Activated CD4-positive, alpha-beta memory T cell treated with anti-CD3 and anti-CD28 coated beads for 36 hours (primary cell): ENCODE measurements around the gene SFXN1. TPM values are rescaled to one million over a fixed set of nuclear protein-coding genes. Genes with fewer than 3 reads are reported as not detected.
"Not testable (repeated sequence)": the region's sequence is repeated elsewhere in the genome, so short reads cannot be mapped to it uniquely, and the experiment has no call there.

ENCODE experiments used
- CTCF ChIA-PET: fragments of 350-600 bp; sonication (Branson Sonifier 250); formaldehyde crosslinking; loops from one replicate; lab custom pipeline; 2021; ENCODE audit warnings: antibody characterized with exemption, inconsistent platforms; lab: Charles Lee
- POLR2A ChIA-PET: fragments of 350-600 bp; sonication (Branson Sonifier 250); formaldehyde crosslinking; loops from one replicate; lab custom pipeline; 2021; ENCODE audit warnings: antibody characterized with exemption; lab: Charles Lee
- DNase-seq: peaks from one replicate; pipeline ENCODE4 v3.0.0-alpha.2; 2020
- H3K27ac Mint-ChIP-seq: one replicate; pipeline ENCODE4 v1.8.0; 2021; ENCODE audit warnings: mixed read lengths
- H3K27me3 Mint-ChIP-seq: one replicate; pipeline ENCODE4 v1.8.0; 2021; ENCODE audit warnings: mixed read lengths
- H3K36me3 Mint-ChIP-seq: one replicate; pipeline ENCODE4 v1.8.0; 2021; ENCODE audit warnings: mixed read lengths
- H3K4me1 Mint-ChIP-seq: one replicate; pipeline ENCODE4 v1.8.0; 2021; ENCODE audit warnings: low read depth, mixed read lengths
- H3K4me3 Mint-ChIP-seq: one replicate; pipeline ENCODE4 v1.8.0; 2021; ENCODE audit warnings: mild to moderate bottlenecking, mixed read lengths
- H3K9me3 Mint-ChIP-seq: one replicate; pipeline ENCODE4 v1.8.0; 2021; ENCODE audit warnings: mixed read lengths
- intact Hi-C: fragments of 100-400 bp; cut with micrococcal nuclease; formaldehyde crosslinking; loops from one replicate; pipeline ENCODE4 v1.15.1; 2023
- total RNA-seq, 2 experiments: library from RNA; stranded (reverse); gene quantifications; one replicate each; pipeline ENCODE4 v1.2.3, GENCODE V29; 2021

The SFXN1 gene
- 100 to 1,000 TPM; 298 to 300 TPM for total RNA-seq

- Mint-ChIP-seq H3K4me3 (peak within 1 kb of the TSS; percentile 96), H3K27ac (peak within 1 kb of the TSS; percentile 96), H3K9me3 (no peaks in the 10 kb centered on the region), H3K4me1 (peaks cover 46% of the 10 kb centered on the region), H3K36me3 (peaks cover 43% of the 10 kb centered on the region), H3K27me3 (no peaks in the 10 kb centered on the region)
- DNase-seq: peak; percentile 90
- intact Hi-C loops: no loop called here
- ChIA-PET CTCF (interaction anchor here (1.0 to 6.5 kb wide), 2 partner anchors 13 to 55 kb away, joined by 7 to 66 read pairs; no protein-coding TSS in a partner anchor), POLR2A (interaction anchor here (0.6 to 0.7 kb wide), 3 partner anchors 14 to 43 kb away, joined by 4 to 11 read pairs (median 5); no protein-coding TSS in a partner anchor)
These were observed at the start of gene SFXN1 for GRCh38 chr5:175478384-175479124. TSS of gene SFXN1 (plus strand) at chr5:175478560. CDS start at chr5:175492104, 13,544 bp downstream.

- no peak for DNase-seq
- Mint-ChIP-seq H3K27ac (no peak overlapping the region), H3K9me3 (no peaks in the 10 kb centered on the region), H3K4me1 (no peaks in the 10 kb centered on the region), H3K36me3 (no peaks in the 10 kb centered on the region), H3K27me3 (peaks cover 18% of the 10 kb centered on the region), H3K4me3 (no peak overlapping the region)
- ChIA-PET CTCF (no interaction called here), POLR2A (no interaction called here)
- intact Hi-C loops: no loop called here
These were observed 43.6 kb upstream of the SFXN1 start for GRCh38 chr5:175434800-175435199.

- H3K27ac Mint-ChIP-seq: no peak overlapping the region
- H3K9me3 Mint-ChIP-seq: no peaks in the 10 kb centered on the region
- H3K36me3 Mint-ChIP-seq: no peaks in the 10 kb centered on the region
- H3K27me3 Mint-ChIP-seq: peaks cover 20% of the 10 kb centered on the region
- POLR2A ChIA-PET: no interaction called here
- H3K4me3 Mint-ChIP-seq: no peak overlapping the region
- DNase-seq: no peak
- intact Hi-C loops: no loop called here
- CTCF ChIA-PET: no interaction called here
- no peaks in the 10 kb centered on the region for H3K4me1 Mint-ChIP-seq
These were observed 42.0 kb upstream of the SFXN1 start for GRCh38 chr5:175436359-175436758.

GRCh38 chr5:175438234-175438857, 40.0 kb upstream of the SFXN1 start:
- H3K27me3 Mint-ChIP-seq: peaks cover 38% of the 10 kb centered on the region
- ChIA-PET CTCF (interaction anchor here (1.9 kb wide), 1 partner anchor 26 kb away, joined by 5 read pairs; no protein-coding TSS in a partner anchor), POLR2A (no interaction called here)
- H3K27ac Mint-ChIP-seq: no peak overlapping the region
- peaks cover under 1% of the 10 kb centered on the region for H3K4me1 Mint-ChIP-seq
- H3K9me3 Mint-ChIP-seq: no peaks in the 10 kb centered on the region
- no peak for DNase-seq
- H3K4me3 Mint-ChIP-seq: no peak overlapping the region
- intact Hi-C loops: no loop called here
- H3K36me3 Mint-ChIP-seq: no peaks in the 10 kb centered on the region

GRCh38 chr5:175443514-175444059, 34.8 kb upstream of the SFXN1 start:
- H3K9me3 Mint-ChIP-seq: no peaks in the 10 kb centered on the region

GRCh38 chr5:175444060-175444904, 34.1 kb upstream of the SFXN1 start, which contains the start of gene DRD1:
TSS of gene DRD1 (minus strand) at chr5:175444182. CDS start at chr5:175443099, 1,083 bp downstream.
- CTCF ChIA-PET: interaction anchor here (0.9 to 2.5 kb wide), 13 partner anchors 12 to 534 kb away, joined by 3 to 26 read pairs (median 5); no protein-coding TSS in a partner anchor
- intact Hi-C loops: loop anchor here (1.0 to 5.0 kb wide), 2 partner anchors 493 to 532 kb away; no protein-coding TSS in a partner anchor
- peak; percentile 59 for DNase-seq
- no peaks in the 10 kb centered on the region for H3K9me3 Mint-ChIP-seq
- H3K36me3 Mint-ChIP-seq: no peaks in the 10 kb centered on the region
- H3K4me3 Mint-ChIP-seq: peak within 1 kb of the TSS; percentile 51
- H3K27ac Mint-ChIP-seq: no peak within 1 kb of the TSS
- peaks cover 58% of the 10 kb centered on the region for H3K27me3 Mint-ChIP-seq
- peaks cover 10% of the 10 kb centered on the region for H3K4me1 Mint-ChIP-seq
- POLR2A ChIA-PET: no interaction called here

More at GRCh38 chr5:175443514-175444059, 34.8 kb upstream of the SFXN1 start:
- Mint-ChIP-seq H3K27me3 (peaks cover 60% of the 10 kb centered on the region), H3K4me3 (no peak overlapping the region), H3K4me1 (peaks cover 10% of the 10 kb centered on the region), H3K27ac (no peak overlapping the region), H3K36me3 (no peaks in the 10 kb centered on the region)
- no peak for DNase-seq
- intact Hi-C loops: loop anchor here (1.0 to 5.0 kb wide), 2 partner anchors 492 to 531 kb away; no protein-coding TSS in a partner anchor
- POLR2A ChIA-PET: no interaction called here
- CTCF ChIA-PET: interaction anchor here (0.9 to 2.5 kb wide), 13 partner anchors 13 to 533 kb away, joined by 3 to 26 read pairs (median 5); no protein-coding TSS in a partner anchor

- no peaks in the 10 kb centered on the region for H3K36me3 Mint-ChIP-seq
- peaks cover 56% of the 10 kb centered on the region for H3K27me3 Mint-ChIP-seq
- ChIA-PET POLR2A (no interaction called here), CTCF (interaction anchor here (0.5 to 2.5 kb wide), 9 partner anchors 13 to 535 kb away, joined by 3 to 26 read pairs (median 5); no protein-coding TSS in a partner anchor)
- intact Hi-C loops: loop anchor here (1.0 to 5.0 kb wide), 2 partner anchors 494 to 533 kb away; no protein-coding TSS in a partner anchor
- peaks cover 10% of the 10 kb centered on the region for H3K4me1 Mint-ChIP-seq
- DNase-seq: no peak
- H3K9me3 Mint-ChIP-seq: no peaks in the 10 kb centered on the region
- no peak overlapping the region for H3K27ac Mint-ChIP-seq
- peak overlapping the region; percentile 51 for H3K4me3 Mint-ChIP-seq
These were observed 33.4 kb upstream of the SFXN1 start for GRCh38 chr5:175444905-175445456.

GRCh38 chr5:175446378-175446777, 32.0 kb upstream of the SFXN1 start:
- CTCF ChIA-PET: interaction anchor here (0.8 to 1.3 kb wide), 2 partner anchors 18 to 495 kb away, joined by 3 to 4 read pairs; no protein-coding TSS in a partner anchor
- H3K4me1 Mint-ChIP-seq, POLR2A ChIA-PET: not testable (repeated sequence)

GRCh38 chr5:175447571-175447970, 30.8 kb upstream of the SFXN1 start:
- no peak overlapping the region for H3K27ac Mint-ChIP-seq
- POLR2A ChIA-PET: no interaction called here
- intact Hi-C loops: no loop called here
- no peak for DNase-seq
- peaks cover 46% of the 10 kb centered on the region for H3K27me3 Mint-ChIP-seq
- peaks cover 10% of the 10 kb centered on the region for H3K4me1 Mint-ChIP-seq
- no peaks in the 10 kb centered on the region for H3K36me3 Mint-ChIP-seq
- H3K9me3 Mint-ChIP-seq: no peaks in the 10 kb centered on the region
- CTCF ChIA-PET: interaction anchor here (1.7 to 1.9 kb wide), 2 partner anchors 17 to 496 kb away, joined by 6 to 8 read pairs; no protein-coding TSS in a partner anchor
- no peak overlapping the region for H3K4me3 Mint-ChIP-seq

More at GRCh38 chr5:175446378-175446777, 32.0 kb upstream of the SFXN1 start:
- DNase-seq, H3K4me3 Mint-ChIP-seq, H3K36me3 Mint-ChIP-seq, H3K9me3 Mint-ChIP-seq, H3K27ac Mint-ChIP-seq, intact Hi-C loops: not testable (repeated sequence)
- H3K27me3 Mint-ChIP-seq: peaks cover 52% of the 10 kb centered on the region

GRCh38 chr5:175448276-175448675, 30.1 kb upstream of the SFXN1 start:
- DNase-seq: no peak
- intact Hi-C loops: no loop called here
- peaks cover 10% of the 10 kb centered on the region for H3K4me1 Mint-ChIP-seq
- no peak overlapping the region for H3K4me3 Mint-ChIP-seq
- ChIA-PET POLR2A (no interaction called here), CTCF (interaction anchor here (1.7 to 1.9 kb wide), 2 partner anchors 17 to 497 kb away, joined by 6 to 8 read pairs; no protein-coding TSS in a partner anchor)
- no peak overlapping the region for H3K27ac Mint-ChIP-seq
- peaks cover 45% of the 10 kb centered on the region for H3K27me3 Mint-ChIP-seq
- no peaks in the 10 kb centered on the region for H3K9me3 Mint-ChIP-seq
- H3K36me3 Mint-ChIP-seq: no peaks in the 10 kb centered on the region
